WERI-Rb-1 (cell line): Measurements from ENCODE around the gene SHC3.

ENCODE experiments used
- DNase-seq: peaks from one replicate; pipeline ENCODE4 v3.0.0-alpha.2; 2020
- H3K27ac ChIP-seq: fragments of 250-450 bp; sonication (Bioruptor Pico); 2 replicates; pipeline ENCODE4 v1.5.1; 2020; ENCODE audit warnings: mild to moderate bottlenecking, moderate library complexity
- H3K27me3 ChIP-seq: fragments of 250-450 bp; sonication (Bioruptor Pico); 2 replicates; pipeline ENCODE4 v1.5.1; 2021; ENCODE audit warnings: mild to moderate bottlenecking, low read depth, moderate library complexity; ENCODE audit not compliant: insufficient read depth, severe bottlenecking
- H3K36me3 ChIP-seq: fragments of 250-450 bp; sonication (Bioruptor Pico); 2 replicates; pipeline ENCODE4 v1.5.1; 2020; ENCODE audit warnings: mild to moderate bottlenecking, moderate library complexity
- H3K4me3 ChIP-seq: 2 replicates; pipeline ENCODE4 v1.5.1; 2011; ENCODE audit warnings: low read depth, mild to moderate bottlenecking, control low read depth, low read length
- H3K9me3 ChIP-seq: fragments of 250-450 bp; sonication (Bioruptor Pico); 2 replicates; pipeline ENCODE4 v1.5.1; 2021; ENCODE audit warnings: mild to moderate bottlenecking, moderate library complexity; ENCODE audit not compliant: severe bottlenecking
- TF ChIP-seq, protein P1 (sequence below): IDR thresholded peaks from 2 replicates; pipeline ENCODE4 v1.5.1; 2011; ENCODE audit warnings: low read depth, mild to moderate bottlenecking, control low read depth, inconsistent platforms, low read length

SHC3 gene

GRCh38 chr9:89006996-89007967, 171.3 kb downstream of the SHC3 start:
- H3K4me3 ChIP-seq, result no peak overlapping the region

GRCh38 chr9:89006267-89006666, 172.4 kb downstream of the SHC3 start:
- H3K4me3 ChIP-seq, result no peak overlapping the region
- H3K27ac ChIP-seq, result no peak overlapping the region
- peaks cover 10% of the 10 kb centered on the region; the same call in 1 of the 2 replicates for H3K36me3 ChIP-seq
- TF ChIP-seq, protein P1, sequence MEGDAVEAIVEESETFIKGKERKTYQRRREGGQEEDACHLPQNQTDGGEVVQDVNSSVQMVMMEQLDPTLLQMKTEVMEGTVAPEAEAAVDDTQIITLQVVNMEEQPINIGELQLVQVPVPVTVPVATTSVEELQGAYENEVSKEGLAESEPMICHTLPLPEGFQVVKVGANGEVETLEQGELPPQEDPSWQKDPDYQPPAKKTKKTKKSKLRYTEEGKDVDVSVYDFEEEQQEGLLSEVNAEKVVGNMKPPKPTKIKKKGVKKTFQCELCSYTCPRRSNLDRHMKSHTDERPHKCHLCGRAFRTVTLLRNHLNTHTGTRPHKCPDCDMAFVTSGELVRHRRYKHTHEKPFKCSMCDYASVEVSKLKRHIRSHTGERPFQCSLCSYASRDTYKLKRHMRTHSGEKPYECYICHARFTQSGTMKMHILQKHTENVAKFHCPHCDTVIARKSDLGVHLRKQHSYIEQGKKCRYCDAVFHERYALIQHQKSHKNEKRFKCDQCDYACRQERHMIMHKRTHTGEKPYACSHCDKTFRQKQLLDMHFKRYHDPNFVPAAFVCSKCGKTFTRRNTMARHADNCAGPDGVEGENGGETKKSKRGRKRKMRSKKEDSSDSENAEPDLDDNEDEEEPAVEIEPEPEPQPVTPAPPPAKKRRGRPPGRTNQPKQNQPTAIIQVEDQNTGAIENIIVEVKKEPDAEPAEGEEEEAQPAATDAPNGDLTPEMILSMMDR, result no peak
- no peak for DNase-seq
- H3K27me3 ChIP-seq, result no peaks in the 10 kb centered on the region
- no peaks in the 10 kb centered on the region for H3K9me3 ChIP-seq

More at GRCh38 chr9:89006996-89007967, 171.3 kb downstream of the SHC3 start:
- no peak for DNase-seq
- Histone ChIP-seq H3K9me3 (no peaks in the 10 kb centered on the region), H3K27ac (no peak overlapping the region), H3K27me3 (no peaks in the 10 kb centered on the region), H3K36me3 (peaks cover 4% of the 10 kb centered on the region; the same call in 1 of the 2 replicates)
- TF ChIP-seq, protein P1, result no peak

GRCh38 chr9:89005323-89005722, 173.3 kb downstream of the SHC3 start:
- Histone ChIP-seq H3K9me3 (no peaks in the 10 kb centered on the region), H3K27ac (no peak overlapping the region), H3K4me3 (no peak overlapping the region), H3K36me3 (peaks cover 10% of the 10 kb centered on the region; the same call in 1 of the 2 replicates), H3K27me3 (no peaks in the 10 kb centered on the region)
- TF ChIP-seq, protein P1, result no peak
- DNase-seq, result no peak

DNA sequence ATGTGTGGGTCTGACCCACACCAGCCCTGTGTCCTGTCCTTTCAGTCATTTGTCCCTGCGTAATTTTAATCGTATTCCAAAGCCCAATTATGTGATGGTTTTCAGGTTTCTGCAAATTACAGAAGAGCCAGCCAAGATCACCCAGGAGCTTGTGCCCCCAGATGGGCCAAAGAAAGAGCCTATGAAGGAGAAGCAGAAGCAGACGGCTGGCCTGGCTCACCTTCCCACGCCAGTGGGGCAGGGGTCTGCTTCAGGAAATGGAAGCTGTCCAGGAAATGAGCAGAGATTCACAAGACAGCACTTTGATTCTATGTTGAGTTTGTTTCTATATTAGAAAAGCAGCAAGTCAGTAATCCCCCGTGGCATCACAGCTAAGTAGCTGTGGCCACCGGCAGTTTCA, 175.6 kb downstream of the SHC3 start:
- Histone ChIP-seq H3K9me3 (no peaks in the 10 kb centered on the region), H3K27ac (no peak overlapping the region), H3K27me3 (no peaks in the 10 kb centered on the region), H3K4me3 (no peak overlapping the region), H3K36me3 (peaks cover 10% of the 10 kb centered on the region; the same call in 1 of the 2 replicates)
- DNase-seq, result no peak
- TF ChIP-seq, protein P1, result no peak

DNA sequence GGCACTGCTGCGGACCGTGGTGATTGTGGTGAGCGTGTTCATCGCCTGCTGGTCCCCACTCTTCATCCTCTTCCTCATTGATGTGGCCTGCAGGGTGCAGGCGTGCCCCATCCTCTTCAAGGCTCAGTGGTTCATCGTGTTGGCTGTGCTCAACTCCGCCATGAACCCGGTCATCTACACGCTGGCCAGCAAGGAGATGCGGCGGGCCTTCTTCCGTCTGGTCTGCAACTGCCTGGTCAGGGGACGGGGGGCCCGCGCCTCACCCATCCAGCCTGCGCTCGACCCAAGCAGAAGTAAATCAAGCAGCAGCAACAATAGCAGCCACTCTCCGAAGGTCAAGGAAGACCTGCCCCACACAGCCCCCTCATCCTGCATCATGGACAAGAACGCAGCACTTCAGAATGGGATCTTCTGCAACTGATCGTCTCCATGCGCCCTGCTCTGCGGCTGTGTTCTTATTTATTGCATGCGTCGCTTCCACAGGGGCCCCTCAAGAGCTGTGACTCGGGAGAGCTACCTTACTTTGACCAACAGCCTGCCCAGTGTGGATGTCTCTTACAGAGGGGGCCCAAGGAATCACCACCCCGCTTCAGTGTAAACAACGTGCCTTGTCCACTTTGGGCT, 176.6 kb downstream of the SHC3 start:
- TF ChIP-seq, protein P1, result no peak
- peaks cover 10% of the 10 kb centered on the region; the same call in 1 of the 2 replicates for H3K36me3 ChIP-seq
- no peak overlapping the region for H3K4me3 ChIP-seq
- H3K27ac ChIP-seq, result no peak overlapping the region
- DNase-seq, result no peak
- no peaks in the 10 kb centered on the region for H3K9me3 ChIP-seq
- no peaks in the 10 kb centered on the region for H3K27me3 ChIP-seq
